ENCODE measurements around the gene PRPSAP1. TPM values are rescaled to one million over a fixed set of nuclear protein-coding genes. Genes with fewer than 3 reads are reported as not detected.
"Not testable (repeated sequence)": the region's sequence is repeated elsewhere in the genome, so short reads cannot be mapped to it uniquely, and the experiment has no call there.

Gene PRPSAP1
- total and polyA plus RNA-seq, 8 donors, result 25.0 to 49.0 (median 38.4) TPM

- H3K4me3 ChIP-seq, result peak overlapping the region in 2 of 4 donors; percentile 71 to 95
- WGBS, 5 donors, result 59 to 73% (median 62%) methylated on average over 11 to 12 of the region's 12 CpGs
- no peaks in the 10 kb centered on the region for H3K27me3 ChIP-seq
- TF ChIP-seq POLR2AphosphoS5 (IDR thresholded peaks at IDR 0.05), result no peak
- TF ChIP-seq EP300 (IDR thresholded peaks at IDR 0.05), result no peak
- TF ChIP-seq POLR2A (IDR thresholded peaks at IDR 0.05), result no peak
- TF ChIP-seq CTCF (IDR thresholded peaks at IDR 0.05), result no peak
- H3K9me3 ChIP-seq, result no peaks in the 10 kb centered on the region
- H3K4me1 ChIP-seq, result peaks cover 72 to 87% (median 82%) of the 10 kb centered on the region in 4 donors
- H3K36me3 ChIP-seq, result peaks cover 4 to 32% (median 26%) of the 10 kb centered on the region in 4 donors
- DNase-seq, result no peak
- intact Hi-C loops (cut with DNase I; ENCODE audit: low total_unique reads), result no loop called here
- H3K27ac ChIP-seq, result peak overlapping the region; percentile 23 to 100 (median 94)
Measured at GRCh38 chr17:76268991-76269981, 84.4 kb downstream of the PRPSAP1 start.

GRCh38 chr17:76268015-76268749 lies 85.5 kb downstream of the PRPSAP1 start:
- no peaks in the 10 kb centered on the region for H3K9me3 ChIP-seq
- 22 to 37% (median 24%) methylated on average over 9 of the region's 9 CpGs for WGBS, 5 donors
- intact Hi-C loops (cut with DNase I; ENCODE audit: low total_unique reads), result no loop called here
- peak; percentile 74 to 88 for DNase-seq
- H3K27ac ChIP-seq, result peak overlapping the region; percentile 48 to 100 (median 94)
- H3K36me3 ChIP-seq, result peaks cover 4 to 32% (median 26%) of the 10 kb centered on the region in 4 donors
- H3K4me3 ChIP-seq, result peak overlapping the region in 3 of 4 donors; percentile 3 to 95 (median 71)
- TF ChIP-seq CTCF (IDR thresholded peaks at IDR 0.05) (no peak), POLR2AphosphoS5 (IDR thresholded peaks at IDR 0.05) (peak; percentile 26 to 81 (median 79))
- H3K27me3 ChIP-seq, result no peaks in the 10 kb centered on the region
- peaks cover 75 to 87% (median 83%) of the 10 kb centered on the region in 4 donors for H3K4me1 ChIP-seq

- Histone ChIP-seq H3K36me3 (peaks cover 4 to 32% (median 26%) of the 10 kb centered on the region in 4 donors), H3K4me1 (peaks cover 73 to 87% (median 83%) of the 10 kb centered on the region in 4 donors), H3K27ac (peak overlapping the region; percentile 18 to 100 (median 94)), H3K4me3 (peak overlapping the region in 3 of 4 donors; percentile 3 to 95 (median 71))
- H3K9me3 ChIP-seq; intact Hi-C loops (cut with DNase I; ENCODE audit: low total_unique reads); H3K27me3 ChIP-seq; DNase-seq: not testable (repeated sequence)
- WGBS, 5 donors, result 71 to 87% (median 78%) methylated on average over 13 of the region's 13 CpGs
Measured at GRCh38 chr17:76267581-76268001, 86.1 kb downstream of the PRPSAP1 start.

GRCh38 chr17:76267051-76267576 lies 86.6 kb downstream of the PRPSAP1 start:
- intact Hi-C loops (cut with DNase I; ENCODE audit: low total_unique reads), result no loop called here
- no peaks in the 10 kb centered on the region for H3K27me3 ChIP-seq
- H3K36me3 ChIP-seq, result peaks cover 4 to 32% (median 26%) of the 10 kb centered on the region in 4 donors
- no peak for DNase-seq
- peaks cover 73 to 87% (median 83%) of the 10 kb centered on the region in 4 donors for H3K4me1 ChIP-seq
- H3K27ac ChIP-seq, result peak overlapping the region; percentile 14 to 100 (median 94)
- no peaks in the 10 kb centered on the region for H3K9me3 ChIP-seq
- WGBS, 5 donors, result 64 to 83% (median 73%) methylated on average over 4 of the region's 4 CpGs
- no peak for TF ChIP-seq POLR2A (IDR thresholded peaks at IDR 0.05)
- TF ChIP-seq CTCF (IDR thresholded peaks at IDR 0.05), result no peak
- no peak for TF ChIP-seq POLR2AphosphoS5 (IDR thresholded peaks at IDR 0.05)
- H3K4me3 ChIP-seq, result peak overlapping the region; percentile 71 to 95 (median 84)
